ENCODE results near the gene LDHD. TPM values are rescaled to one million over a fixed set of nuclear protein-coding genes. Genes with fewer than 3 reads are reported as not detected.
"Not testable (repeated sequence)": the region's sequence is repeated elsewhere in the genome, so short reads cannot be mapped to it uniquely, and the experiment has no call there.

Gene LDHD
- total RNA-seq, 1 donor from 2014 or later, result not detected

GRCh38 chr16:75138233-75138632 is 21.7 kb upstream of the LDHD start:
- DNase-seq (no peak), ATAC-seq (ENCODE audit: low read depth) (no peak)
- Mint-ChIP-seq H3K36me3 (ENCODE audit: low read depth) (no peaks in the 10 kb centered on the region), H3K4me3 (no peak overlapping the region), H3K4me1 (peaks cover 8% of the 10 kb centered on the region), H3K9me3 (no peaks in the 10 kb centered on the region), H3K27ac (no peak overlapping the region), H3K27me3 (peaks cover 5% of the 10 kb centered on the region)
- ChIA-PET CTCF (no interaction called here), POLR2A (no interaction called here)
- TF ChIP-seq, protein P1, sequence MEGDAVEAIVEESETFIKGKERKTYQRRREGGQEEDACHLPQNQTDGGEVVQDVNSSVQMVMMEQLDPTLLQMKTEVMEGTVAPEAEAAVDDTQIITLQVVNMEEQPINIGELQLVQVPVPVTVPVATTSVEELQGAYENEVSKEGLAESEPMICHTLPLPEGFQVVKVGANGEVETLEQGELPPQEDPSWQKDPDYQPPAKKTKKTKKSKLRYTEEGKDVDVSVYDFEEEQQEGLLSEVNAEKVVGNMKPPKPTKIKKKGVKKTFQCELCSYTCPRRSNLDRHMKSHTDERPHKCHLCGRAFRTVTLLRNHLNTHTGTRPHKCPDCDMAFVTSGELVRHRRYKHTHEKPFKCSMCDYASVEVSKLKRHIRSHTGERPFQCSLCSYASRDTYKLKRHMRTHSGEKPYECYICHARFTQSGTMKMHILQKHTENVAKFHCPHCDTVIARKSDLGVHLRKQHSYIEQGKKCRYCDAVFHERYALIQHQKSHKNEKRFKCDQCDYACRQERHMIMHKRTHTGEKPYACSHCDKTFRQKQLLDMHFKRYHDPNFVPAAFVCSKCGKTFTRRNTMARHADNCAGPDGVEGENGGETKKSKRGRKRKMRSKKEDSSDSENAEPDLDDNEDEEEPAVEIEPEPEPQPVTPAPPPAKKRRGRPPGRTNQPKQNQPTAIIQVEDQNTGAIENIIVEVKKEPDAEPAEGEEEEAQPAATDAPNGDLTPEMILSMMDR (IDR thresholded peaks at IDR 0.05), result no peak
- intact Hi-C loops (cut with micrococcal nuclease), result no loop called here

- Mint-ChIP-seq H3K36me3 (ENCODE audit: low read depth) (no peaks in the 10 kb centered on the region), H3K27me3 (peaks cover 12% of the 10 kb centered on the region), H3K9me3 (peaks cover 5% of the 10 kb centered on the region), H3K4me1 (no peaks in the 10 kb centered on the region), H3K27ac (no peak overlapping the region), H3K4me3 (no peak overlapping the region)
- intact Hi-C loops (cut with micrococcal nuclease), result no loop called here
- POLR2A ChIA-PET, result no interaction called here
- DNase-seq, result no peak
- no peak for ATAC-seq (ENCODE audit: low read depth)
- TF ChIP-seq, protein P1 (IDR thresholded peaks at IDR 0.05), result no peak
- CTCF ChIA-PET, result no interaction called here
These were observed 14.5 kb upstream of the LDHD start for GRCh38 chr16:75131081-75131480.

DNA sequence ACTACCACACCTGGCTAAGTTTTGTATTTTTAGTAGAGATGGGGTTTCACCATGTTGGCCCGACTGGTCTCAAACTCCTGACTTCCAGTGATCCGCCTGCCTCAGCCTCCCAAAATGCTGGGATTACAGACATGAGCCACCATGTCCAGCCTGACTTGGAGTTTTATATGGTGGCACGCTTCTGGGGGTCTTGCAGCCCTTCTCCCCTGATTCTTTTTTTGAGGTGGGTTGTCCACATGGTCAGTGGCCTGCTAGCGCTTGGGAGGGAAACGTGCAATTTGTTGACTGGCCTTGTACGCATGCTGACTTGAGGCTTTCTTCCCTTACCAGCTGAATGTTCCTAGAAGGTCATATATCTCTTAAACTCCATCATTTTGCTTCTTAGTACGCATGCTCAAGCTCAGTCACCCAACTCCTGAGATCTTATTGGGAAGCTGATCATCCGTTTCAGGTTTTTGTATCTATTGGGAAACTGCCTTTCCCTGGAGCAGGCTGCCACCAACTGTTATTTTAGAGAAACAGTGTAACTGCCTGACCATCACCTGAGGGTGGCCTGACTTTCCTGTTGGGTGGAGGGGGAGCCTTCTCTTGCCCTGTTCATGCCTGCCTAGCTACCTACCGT is 13.7 kb upstream of the LDHD start:
- intact Hi-C loops (cut with micrococcal nuclease), result no loop called here
- Mint-ChIP-seq H3K4me1 (no peaks in the 10 kb centered on the region), H3K36me3 (ENCODE audit: low read depth) (no peaks in the 10 kb centered on the region), H3K4me3 (no peak overlapping the region), H3K27me3 (peaks cover 12% of the 10 kb centered on the region), H3K27ac (no peak overlapping the region), H3K9me3 (peaks cover 5% of the 10 kb centered on the region)
- ATAC-seq (ENCODE audit: low read depth) (no peak), DNase-seq (no peak)
- ChIA-PET CTCF (no interaction called here), POLR2A (no interaction called here)
- TF ChIP-seq, protein P1 (IDR thresholded peaks at IDR 0.05), result no peak

GRCh38 chr16:75129421-75130149 is 13.0 kb upstream of the LDHD start:
- H3K27ac Mint-ChIP-seq; H3K36me3 Mint-ChIP-seq (ENCODE audit: low read depth); POLR2A ChIA-PET; DNase-seq; H3K9me3 Mint-ChIP-seq; H3K4me3 Mint-ChIP-seq; ATAC-seq (ENCODE audit: low read depth); H3K4me1 Mint-ChIP-seq; CTCF ChIA-PET; intact Hi-C loops (cut with micrococcal nuclease): not testable (repeated sequence)
- peaks cover 12% of the 10 kb centered on the region for H3K27me3 Mint-ChIP-seq

GRCh38 chr16:75127713-75128415 is 11.3 kb upstream of the LDHD start:
- H3K4me1 Mint-ChIP-seq, result no peaks in the 10 kb centered on the region
- TF ChIP-seq, protein P1 (IDR thresholded peaks at IDR 0.05), result no peak
- no peak overlapping the region for H3K27ac Mint-ChIP-seq
- no peaks in the 10 kb centered on the region for H3K36me3 Mint-ChIP-seq (ENCODE audit: low read depth)
- DNase-seq (no peak), ATAC-seq (ENCODE audit: low read depth) (no peak)
- H3K9me3 Mint-ChIP-seq, result peaks cover 5% of the 10 kb centered on the region
- intact Hi-C loops (cut with micrococcal nuclease), result no loop called here
- no peak overlapping the region for H3K4me3 Mint-ChIP-seq
- peaks cover 12% of the 10 kb centered on the region for H3K27me3 Mint-ChIP-seq
- POLR2A ChIA-PET, result no interaction called here
- CTCF ChIA-PET, result no interaction called here
